Kidney (tissue), 14 donors: ENCODE data around the gene CCDC141. TPM values are rescaled to one million over a fixed set of nuclear protein-coding genes. Genes with fewer than 3 reads are reported as not detected.
"Not testable (repeated sequence)": the region's sequence is repeated elsewhere in the genome, so short reads cannot be mapped to it uniquely, and the experiment has no call there.

Experiments
- DNase-seq, 5 donors: peaks; one replicate each; pipeline ENCODE4 v3.0.0-alpha.2; 2013 to 2020
- FAIRE-seq: peaks from 2 replicates; lab custom pipeline; 2012; peaks lifted over from hg19 to GRCh38; lab: Jason Lieb, UNC
- H3K27ac ChIP-seq, 2 donors: one replicate each; pipeline ENCODE4 v1.7.0; 2013; ENCODE audit warnings: low read depth in 2 of 2, low read length in 2 of 2, inconsistent platforms in 1 of 2
- H3K27me3 ChIP-seq: one replicate; pipeline ENCODE4 v1.7.1; 2013; ENCODE audit warnings: low read length, inconsistent platforms; ENCODE audit not compliant: control insufficient read depth, insufficient read depth
- H3K36me3 ChIP-seq, 3 donors: one replicate each; pipeline versions ENCODE4 v1.7.0 to v1.7.1; 2013; ENCODE audit warnings: low read length in 3 of 3, control low read depth in 1 of 3, inconsistent platforms in 1 of 3; ENCODE audit not compliant: insufficient read depth in 3 of 3, control insufficient read depth in 2 of 3
- H3K4me1 ChIP-seq, 3 donors: one replicate each; pipeline versions ENCODE4 v1.7.0 to v1.7.1; 2013; ENCODE audit warnings: low read length in 3 of 3, inconsistent platforms in 1 of 3, low read depth in 1 of 3; ENCODE audit not compliant: control insufficient read depth in 2 of 3, insufficient read depth in 2 of 3
- H3K4me3 ChIP-seq, 3 donors: one replicate each; pipeline versions ENCODE4 v1.7.0 to v1.8.1; 2013; ENCODE audit warnings: low read length in 3 of 3, control low read depth in 1 of 3, inconsistent platforms in 1 of 3
- H3K9ac ChIP-seq, 3 donors: one replicate each; pipeline versions ENCODE4 v1.7.0 to v1.7.1; 2013; ENCODE audit warnings: low read length in 3 of 3, control low read depth in 1 of 3, inconsistent platforms in 1 of 3
- H3K9me3 ChIP-seq, 3 donors: one replicate each; pipeline versions ENCODE4 v1.7.0 to v1.7.1; 2013; ENCODE audit warnings: low read length in 3 of 3, control low read depth in 1 of 3, inconsistent platforms in 1 of 3; ENCODE audit not compliant: control insufficient read depth in 2 of 3, insufficient read depth in 1 of 3
- CTCF ChIP-seq: IDR thresholded peaks from 3 replicates; pipeline ENCODE4 v1.5.1; 2012; ENCODE audit warnings: mild to moderate bottlenecking, moderate library complexity, borderline replicate concordance; ENCODE audit not compliant: insufficient read depth; ENCODE audit errors: extremely low read depth
- intact Hi-C: fragments of 100-400 bp; cut with DNase I; formaldehyde crosslinking; loops from one replicate; pipeline ENCODE4 v1.11.1; 2022
- polyA plus RNA-seq: library from polyadenylated mRNA; stranded (reverse); fragments of 350-450 nt; fragmentation: Illumina TruSeq; extraction: RNeasy Lipid Tissue Mini Kit (QIAGEN cat#74804); gene quantifications from one replicate; pipeline ENCODE4 v1.2.3, GENCODE V29; 2014; ENCODE audit warnings: low read depth, low replicate concordance; ENCODE audit not compliant: insufficient read depth
- total RNA-seq: library from RNA; stranded (reverse); fragmentation: NEBNext Ultra II Directional; extraction: Animal tissue kit (Norgen Biotek cat#: 25700); gene quantifications from one replicate; pipeline ENCODE4 v1.2.1, GENCODE V29; 2021
- donor health status: control.
- donor health status: control.
- donor health status: control.
- donor health status: control.
- donor health status: control.
- donor health status: DM: yes; HTN: yes; CAD: no.
- donor health status: Normal renal cell carcinoma (clear cell type).

The CCDC141 gene
- total and polyA plus RNA-seq, 2 donors from 2014 or later = 3.0 TPM; not detected in 1

GRCh38 chr2:179049203-179049545, 763 bp downstream of the CCDC141 start:
- TF ChIP-seq CTCF = no peak
- no peak overlapping the region for H3K9ac ChIP-seq
- no peaks in the 10 kb centered on the region for H3K36me3 ChIP-seq
- no peaks in the 10 kb centered on the region for H3K9me3 ChIP-seq
- H3K27me3 ChIP-seq = no peaks in the 10 kb centered on the region
- no peak overlapping the region for H3K4me3 ChIP-seq
- peaks cover 0 to 14% (median 7%) of the 10 kb centered on the region in 3 donors for H3K4me1 ChIP-seq
- FAIRE-seq (no peak), DNase-seq (no peak)
- no peak overlapping the region for H3K27ac ChIP-seq
- intact Hi-C loops = no loop called here

- intact Hi-C loops = no loop called here
- no peaks in the 10 kb centered on the region for H3K36me3 ChIP-seq
- no peak overlapping the region for H3K9ac ChIP-seq
- H3K4me3 ChIP-seq = no peak overlapping the region
- H3K4me1 ChIP-seq = peaks cover 0 to 14% (median 7%) of the 10 kb centered on the region in 3 donors
- H3K9me3 ChIP-seq = no peaks in the 10 kb centered on the region
- TF ChIP-seq CTCF = no peak
- FAIRE-seq (no peak), DNase-seq (no peak)
- H3K27ac ChIP-seq = no peak overlapping the region
- H3K27me3 ChIP-seq = no peaks in the 10 kb centered on the region
Measured at GRCh38 chr2:179048099-179048498, 1.8 kb downstream of the CCDC141 start.

- H3K36me3 ChIP-seq, DNase-seq, H3K9me3 ChIP-seq, H3K27ac ChIP-seq, H3K27me3 ChIP-seq, H3K4me1 ChIP-seq, H3K4me3 ChIP-seq, intact Hi-C loops, FAIRE-seq, H3K9ac ChIP-seq: not testable (repeated sequence)
Measured at GRCh38 chr2:179045602-179046001, 4.3 kb downstream of the CCDC141 start.

GRCh38 chr2:179044500-179044899, 5.4 kb downstream of the CCDC141 start:
- Histone ChIP-seq H3K36me3 (no peaks in the 10 kb centered on the region), H3K27me3 (no peaks in the 10 kb centered on the region), H3K9ac (no peak overlapping the region), H3K9me3 (no peaks in the 10 kb centered on the region), H3K27ac (no peak overlapping the region), H3K4me1 (peaks cover 0 to 9% (median 4%) of the 10 kb centered on the region in 3 donors), H3K4me3 (no peak overlapping the region)
- FAIRE-seq (no peak), DNase-seq (no peak)
- intact Hi-C loops = no loop called here
- TF ChIP-seq CTCF = no peak
